Inflammatory macrophage treated with lipopolysaccharide for 1 hour (primary cell): Measurements from ENCODE around the gene MBNL2.

Experiments used
- DNase-seq, 2 donors: peaks; one replicate each; pipeline ENCODE4 v3.0.0-alpha.2; 2020 to 2022

The MBNL2 gene

GRCh38 chr13:97307118-97307881, 85.2 kb downstream of the MBNL2 start:
- no peak for DNase-seq

DNA sequence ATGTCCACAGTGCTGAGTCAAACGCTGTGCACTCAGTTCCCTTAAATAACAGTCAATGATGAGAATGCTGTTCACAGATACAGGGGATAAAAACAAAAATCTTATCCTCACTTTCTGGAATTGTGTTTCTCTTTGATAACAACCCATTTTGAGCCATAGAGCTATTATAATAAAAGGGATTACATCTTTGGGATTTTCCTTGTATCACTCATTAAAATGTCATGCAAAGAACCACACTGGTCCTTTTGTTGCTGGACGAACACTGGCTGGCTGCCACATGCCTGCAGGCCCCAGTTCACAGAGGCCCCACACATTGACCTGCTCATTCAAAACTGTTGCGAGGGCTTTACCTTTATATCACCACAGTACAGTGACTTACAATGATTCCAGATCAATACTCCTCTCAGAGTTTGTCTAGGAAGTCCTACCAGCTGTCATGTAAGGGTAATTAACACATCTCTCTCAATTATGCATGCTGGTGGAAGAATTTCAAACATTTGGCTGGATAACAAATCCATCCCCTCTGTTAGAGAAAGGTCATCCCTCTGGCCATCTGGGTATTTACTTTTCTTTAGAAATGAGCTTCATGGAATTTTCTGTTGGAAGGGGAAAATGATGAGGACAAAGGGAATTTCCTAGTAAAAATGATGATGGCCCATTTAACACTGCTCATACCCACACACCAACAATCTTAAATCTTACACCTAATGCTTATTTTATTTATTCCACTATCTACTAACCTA, 85.9 kb downstream of the MBNL2 start:
- no peak for DNase-seq

DNA sequence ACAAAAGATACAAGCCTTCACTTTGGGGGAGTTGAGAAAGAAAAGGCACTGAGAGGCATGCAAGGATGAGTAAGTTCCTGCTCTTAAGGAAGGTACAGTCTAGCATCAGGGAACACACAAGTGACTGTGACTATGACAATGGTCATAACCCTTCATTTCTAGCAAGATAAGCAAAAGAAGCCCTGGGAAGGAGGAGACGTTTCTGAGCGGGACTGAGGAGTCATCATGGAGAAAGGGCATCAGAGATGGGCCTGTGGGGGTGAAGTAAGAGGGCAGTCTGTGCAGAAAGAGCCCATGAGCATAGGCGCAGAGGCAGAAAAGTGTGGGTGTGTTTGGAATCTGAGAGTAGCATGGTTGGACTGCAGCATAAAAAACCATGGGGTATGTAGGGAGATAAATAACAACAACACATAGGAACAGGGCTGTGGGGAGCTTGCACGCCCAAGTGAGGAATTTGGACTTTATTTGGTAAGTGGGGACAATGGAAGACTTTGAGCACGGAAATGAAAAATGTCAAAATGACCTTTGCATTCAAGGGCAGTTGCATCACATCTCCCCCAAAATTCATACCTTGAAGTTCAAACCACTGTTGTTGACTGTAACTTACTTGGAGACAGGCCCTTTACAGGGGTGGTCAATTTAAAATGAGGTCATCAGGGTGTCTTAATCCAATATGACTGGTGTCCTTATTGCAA, 86.7 kb downstream of the MBNL2 start:
- no peak for DNase-seq

DNA sequence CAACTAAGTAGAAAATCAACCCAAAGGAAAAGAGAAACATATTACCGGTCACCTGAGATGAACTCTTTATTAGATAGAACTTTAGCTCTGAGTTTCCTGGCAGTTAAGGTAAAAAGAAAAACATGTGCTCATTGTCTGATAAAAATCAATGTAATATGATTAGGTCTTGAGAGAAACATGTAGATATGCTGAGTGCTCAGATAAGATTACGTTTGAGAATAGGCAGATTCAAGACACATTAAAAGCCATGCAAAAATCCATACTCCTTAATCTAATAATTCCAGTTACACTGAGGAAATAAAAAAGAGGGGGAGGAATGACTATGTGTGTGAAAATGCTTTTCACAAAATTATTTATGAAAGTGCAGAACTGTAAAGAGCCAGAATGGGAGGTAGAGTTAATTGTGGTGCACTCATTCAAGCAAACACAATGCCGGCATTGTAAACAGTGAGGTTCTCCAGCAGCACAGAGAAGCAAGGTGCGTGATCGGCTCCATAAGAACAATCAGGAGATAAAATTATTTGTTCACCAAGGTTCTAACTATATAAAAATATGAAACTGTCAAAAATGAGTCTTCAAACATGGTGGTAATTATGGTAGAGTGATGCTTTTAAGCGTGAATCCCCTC, 88.8 kb downstream of the MBNL2 start:
- DNase-seq, result no peak

DNA sequence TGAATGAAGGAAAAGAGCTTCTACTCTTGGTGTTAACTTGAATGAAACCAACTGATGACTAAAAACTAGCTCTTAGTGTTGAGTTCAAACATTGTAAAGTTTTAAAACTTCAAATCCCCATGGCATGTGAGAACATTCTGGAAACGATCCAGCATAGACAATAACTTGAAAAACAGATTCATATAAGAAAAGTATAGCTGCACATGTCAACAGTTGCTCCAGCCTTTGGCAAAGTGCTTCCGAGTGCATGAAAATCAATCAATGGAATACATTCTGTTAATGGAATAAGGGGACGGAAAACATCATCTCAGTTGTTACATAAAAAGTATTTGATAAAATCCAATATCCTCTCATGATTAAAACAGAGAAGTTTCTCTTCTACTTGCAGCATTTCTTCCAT, 89.8 kb downstream of the MBNL2 start:
- no peak for DNase-seq

DNA sequence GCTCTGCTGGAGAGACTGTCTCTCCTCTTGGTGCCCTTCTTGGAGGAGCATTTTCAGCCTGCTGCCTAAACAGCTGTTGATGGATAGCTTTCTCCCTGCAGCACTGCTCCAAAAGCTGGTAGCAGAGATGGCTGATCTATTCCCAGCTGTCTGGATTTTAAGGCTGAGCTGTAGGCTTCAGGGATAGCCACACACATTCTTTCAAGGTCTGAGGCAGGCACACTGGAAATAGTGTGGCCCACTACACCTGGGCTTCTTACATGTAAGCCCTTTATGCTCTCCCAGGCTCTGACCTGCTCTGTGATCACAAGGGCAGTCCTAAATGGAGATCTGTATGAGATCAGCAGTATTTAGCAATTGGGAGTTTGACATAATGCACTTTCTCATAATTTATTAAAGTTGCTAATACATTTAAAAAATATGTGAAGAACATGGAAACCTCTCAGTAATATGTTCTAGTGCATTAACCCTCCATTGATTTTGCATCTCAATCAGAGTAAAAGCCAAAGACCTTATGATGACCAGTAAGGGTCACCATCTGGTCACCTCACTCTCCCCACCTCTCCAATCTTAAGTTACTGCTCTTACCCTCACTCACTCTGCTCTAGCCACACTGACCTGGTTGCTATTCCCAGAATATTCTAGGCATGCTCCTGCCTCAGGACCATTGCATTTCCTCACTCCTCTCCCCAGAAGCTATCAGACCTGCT, 91.6 kb downstream of the MBNL2 start:
- DNase-seq, result no peak

GRCh38 chr13:97316390-97316789, 94.3 kb downstream of the MBNL2 start:
- DNase-seq, result no peak

- DNase-seq, result no peak
Observed at GRCh38 chr13:97317933-97318332, 95.8 kb downstream of the MBNL2 start.

GRCh38 chr13:97318532-97318931, 96.4 kb downstream of the MBNL2 start:
- no peak for DNase-seq

- DNase-seq, result no peak
Observed at GRCh38 chr13:97319113-97319720, 97.1 kb downstream of the MBNL2 start.

DNA sequence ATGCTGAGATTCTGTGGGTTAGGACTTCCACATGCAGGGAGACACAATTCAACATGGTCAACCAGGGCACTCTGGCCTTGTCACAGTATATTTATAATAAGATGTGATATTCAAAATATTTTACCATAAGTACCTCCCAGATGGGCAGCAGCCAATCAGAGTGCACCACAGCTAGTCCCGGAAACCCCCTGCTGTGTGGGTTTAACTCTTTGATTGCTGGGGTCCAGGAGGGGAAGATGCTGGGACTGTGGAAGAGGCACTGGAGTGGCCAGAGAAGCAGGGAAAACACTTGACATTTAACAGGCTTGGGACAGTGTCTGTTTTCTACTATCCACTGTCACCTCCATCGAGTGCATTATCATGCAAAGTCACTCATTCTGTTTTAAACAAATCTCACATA, 99.0 kb downstream of the MBNL2 start:
- no peak for DNase-seq

DNA sequence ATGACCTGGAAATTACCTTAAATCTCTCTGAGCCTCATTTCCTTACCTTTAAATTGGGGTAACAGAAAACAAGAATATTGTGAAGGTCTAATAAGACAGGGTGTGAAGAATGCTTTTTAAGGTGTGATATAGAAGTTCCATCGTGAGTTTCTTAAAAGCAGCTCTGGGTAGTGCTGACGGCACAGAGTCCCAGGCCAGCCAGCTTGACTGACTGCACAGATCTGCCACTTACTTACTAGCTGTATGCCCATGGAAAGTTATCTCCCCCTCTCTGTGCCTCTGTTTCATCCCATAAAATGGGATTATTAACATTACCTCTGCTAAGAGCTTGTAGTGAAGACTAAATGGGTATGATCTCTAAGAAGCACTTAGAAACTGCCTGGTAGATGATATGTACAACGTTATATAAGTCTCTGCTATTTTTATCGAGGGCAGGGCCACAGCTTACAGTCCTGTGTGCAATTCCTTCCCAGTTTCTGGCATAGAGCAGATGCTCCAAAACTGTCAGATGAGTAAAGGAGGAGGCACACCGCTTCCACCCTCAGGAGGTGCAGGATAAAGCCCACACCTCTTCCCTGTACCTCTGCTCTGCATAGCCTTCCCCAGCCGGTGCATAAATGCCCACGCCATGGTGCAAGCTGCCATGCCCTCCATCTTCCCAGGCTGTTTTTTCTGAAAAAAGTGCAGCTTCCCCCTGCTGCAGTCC, 99.6 kb downstream of the MBNL2 start:
- DNase-seq, result no peak

DNA sequence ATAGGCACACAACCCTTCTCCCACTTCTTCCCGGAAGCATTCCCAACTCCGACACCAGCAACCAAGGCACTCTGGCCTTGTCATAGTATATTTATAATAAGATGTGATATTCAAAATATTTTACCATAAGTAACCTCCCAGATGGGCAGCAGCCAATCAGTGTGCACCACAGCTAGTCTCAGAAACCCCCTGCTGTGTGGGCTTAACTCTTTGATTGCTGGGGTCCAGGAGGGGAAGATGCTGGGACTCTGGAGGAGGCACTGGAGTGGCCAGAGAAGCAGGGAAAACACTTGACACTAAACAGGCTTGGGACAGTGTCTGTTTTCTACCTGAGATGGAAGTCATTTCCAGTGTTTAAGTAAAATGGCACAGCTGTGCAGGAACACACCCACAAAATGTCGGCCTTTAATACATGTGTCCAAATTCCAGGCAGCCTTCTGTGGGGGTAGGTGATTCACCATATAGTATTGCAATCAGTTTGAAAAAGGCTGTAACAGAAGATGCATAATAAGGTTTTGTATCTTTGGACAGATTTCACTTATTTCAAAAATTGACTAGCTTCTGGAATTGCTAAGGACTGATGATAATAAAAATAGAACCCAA, 100.7 kb downstream of the MBNL2 start:
- no peak for DNase-seq

DNA sequence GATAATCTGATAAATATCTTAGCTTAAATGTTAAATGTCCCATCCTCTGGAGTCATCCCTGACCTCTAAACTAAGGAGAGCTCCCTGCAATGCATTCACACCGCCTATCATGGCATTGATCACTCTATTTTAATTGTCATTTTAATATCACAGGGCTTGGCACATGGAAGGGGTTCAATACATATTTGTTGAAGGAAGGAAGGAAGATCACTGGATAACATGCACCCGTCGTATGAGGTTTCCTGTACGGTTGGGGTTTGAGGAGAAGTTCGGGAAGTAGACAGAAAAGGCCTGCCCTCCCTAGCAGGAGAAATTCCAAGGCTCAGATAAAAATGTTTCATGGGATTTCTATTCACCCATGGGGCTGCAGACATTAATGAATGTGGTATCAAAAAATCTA, 102.0 kb downstream of the MBNL2 start:
- DNase-seq, result no peak

GRCh38 chr13:97325738-97326137, 103.6 kb downstream of the MBNL2 start:
- no peak for DNase-seq

DNA sequence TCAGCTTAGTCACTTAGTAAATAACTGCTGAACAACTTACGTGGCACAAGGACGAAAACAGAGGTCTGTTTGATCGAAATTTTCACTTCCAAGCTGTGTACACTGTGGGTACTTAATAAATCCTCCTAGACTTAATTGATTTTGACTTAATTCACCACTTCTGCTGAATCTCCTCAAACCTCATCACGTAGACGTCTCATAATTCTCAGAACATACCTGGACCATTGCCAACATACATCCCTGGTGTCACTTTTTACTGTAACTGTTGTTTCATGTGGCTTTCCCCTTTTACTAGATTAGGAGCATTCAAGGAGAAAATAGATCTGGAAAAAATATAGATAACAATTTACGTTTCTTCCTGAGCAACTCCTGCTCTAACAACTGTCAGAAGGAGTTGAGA, 105.0 kb downstream of the MBNL2 start:
- no peak for DNase-seq

GRCh38 chr13:97327506-97328221, 105.5 kb downstream of the MBNL2 start:
- DNase-seq, result no peak

- DNase-seq, result no peak
Observed at GRCh38 chr13:97328222-97328790, 106.2 kb downstream of the MBNL2 start.

GRCh38 chr13:97329331-97329730, 107.2 kb downstream of the MBNL2 start:
- DNase-seq, result no peak

- no peak for DNase-seq
Observed at GRCh38 chr13:97330448-97330847, 108.3 kb downstream of the MBNL2 start.
